KMS-11 (cell line): ENCODE data around the gene ACSF3.

Source experiments
- H2AFZ ChIP-seq: fragments of 200-600 bp; sonication (generic); 2 replicates; pipeline ENCODE4 v1.6.1; 2016; ENCODE audit warnings: antibody characterized with exemption, mixed run types, low read depth
- H3K27ac ChIP-seq: fragments of 200-600 bp; sonication (generic); 2 replicates; pipeline ENCODE4 v1.6.1; 2016; ENCODE audit warnings: mild to moderate bottlenecking, mixed run types
- H3K27me3 ChIP-seq: fragments of 200-600 bp; sonication (generic); 2 replicates; pipeline ENCODE4 v1.6.1; 2017; ENCODE audit warnings: mild to moderate bottlenecking, low read depth, mixed run types, moderate library complexity; ENCODE audit not compliant: insufficient read depth
- H3K36me3 ChIP-seq: fragments of 200-600 bp; sonication (generic); 2 replicates; pipeline ENCODE4 v1.6.1; 2017; ENCODE audit warnings: mild to moderate bottlenecking, mixed run types; ENCODE audit not compliant: insufficient read depth
- H3K4me1 ChIP-seq: fragments of 200-600 bp; sonication (generic); 2 replicates; pipeline ENCODE4 v1.6.1; 2016; ENCODE audit warnings: mild to moderate bottlenecking, low read depth, mixed run types; ENCODE audit not compliant: poor library complexity, severe bottlenecking
- H3K4me2 ChIP-seq: fragments of 200-600 bp; sonication (generic); 2 replicates; pipeline ENCODE4 v1.7.0; 2016; ENCODE audit warnings: mild to moderate bottlenecking, mixed run types
- H3K4me3 ChIP-seq: fragments of 200-600 bp; sonication (generic); IDR thresholded peaks from 2 replicates; pipeline ENCODE4 v1.6.1; 2017; ENCODE audit warnings: low read depth, low read length, mixed read lengths; ENCODE audit not compliant: insufficient read depth
- H3K79me2 ChIP-seq: fragments of 200-600 bp; sonication (generic); 2 replicates; pipeline ENCODE4 v1.6.1; 2016; ENCODE audit warnings: low read depth, mixed run types; ENCODE audit not compliant: insufficient read depth
- H3K9ac ChIP-seq: fragments of 200-600 bp; sonication (generic); 2 replicates; pipeline ENCODE4 v1.6.1; 2016; ENCODE audit warnings: mild to moderate bottlenecking, mixed run types
- H4K20me1 ChIP-seq: fragments of 200-600 bp; sonication (generic); 2 replicates; pipeline ENCODE4 v1.6.1; 2016; ENCODE audit warnings: mild to moderate bottlenecking, mixed run types; ENCODE audit not compliant: insufficient read depth
- CTCF ChIP-seq: fragments of 200-600 bp; sonication (generic); conservative IDR thresholded peaks from 2 replicates; pipeline ENCODE4 v1.6.1; 2017; ENCODE audit warnings: low read depth, mild to moderate bottlenecking, antibody characterized with exemption, low read length, moderate library complexity, mixed read lengths

ACSF3 gene

GRCh38 chr16:89114159-89114981, 20.7 kb downstream of the ACSF3 start:
- H3K4me3 ChIP-seq, result no peak overlapping the region
- no peaks in the 10 kb centered on the region for H4K20me1 ChIP-seq
- no peak for TF ChIP-seq CTCF
- no peak overlapping the region for H3K9ac ChIP-seq
- H3K4me2 ChIP-seq, result no peak overlapping the region
- H3K27ac ChIP-seq, result no peak overlapping the region
- H3K27me3 ChIP-seq, result no peaks in the 10 kb centered on the region
- H3K36me3 ChIP-seq, result no peaks in the 10 kb centered on the region
- H2AFZ ChIP-seq, result no peak overlapping the region
- no peaks in the 10 kb centered on the region for H3K4me1 ChIP-seq
- H3K79me2 ChIP-seq, result no peaks in the 10 kb centered on the region

- Histone ChIP-seq H3K79me2 (no peaks in the 10 kb centered on the region), H3K27me3 (no peaks in the 10 kb centered on the region), H3K4me1 (no peaks in the 10 kb centered on the region), H3K9ac (no peak overlapping the region), H3K4me2 (no peak overlapping the region), H4K20me1 (no peaks in the 10 kb centered on the region), H2AFZ (no peak overlapping the region), H3K4me3 (no peak overlapping the region), H3K27ac (no peak overlapping the region), H3K36me3 (no peaks in the 10 kb centered on the region)
- no peak for TF ChIP-seq CTCF
Observed at GRCh38 chr16:89115216-89115861, 21.7 kb downstream of the ACSF3 start.

GRCh38 chr16:89116341-89117226, 22.9 kb downstream of the ACSF3 start:
- Histone ChIP-seq H3K27me3 (no peaks in the 10 kb centered on the region), H2AFZ (no peak overlapping the region), H3K4me2 (no peak overlapping the region), H3K27ac (no peak overlapping the region), H3K79me2 (no peaks in the 10 kb centered on the region), H3K9ac (no peak overlapping the region), H3K4me3 (no peak overlapping the region), H4K20me1 (no peaks in the 10 kb centered on the region), H3K4me1 (no peaks in the 10 kb centered on the region), H3K36me3 (no peaks in the 10 kb centered on the region)
- TF ChIP-seq CTCF, result no peak

- H3K9ac ChIP-seq, result no peak overlapping the region
- no peak overlapping the region for H3K27ac ChIP-seq
- H3K36me3 ChIP-seq, result no peaks in the 10 kb centered on the region
- H3K4me1 ChIP-seq, result no peaks in the 10 kb centered on the region
- no peak overlapping the region for H3K4me3 ChIP-seq
- no peaks in the 10 kb centered on the region for H3K79me2 ChIP-seq
- H3K4me2 ChIP-seq, result no peak overlapping the region
- H4K20me1 ChIP-seq, result no peaks in the 10 kb centered on the region
- no peaks in the 10 kb centered on the region for H3K27me3 ChIP-seq
- no peak for TF ChIP-seq CTCF
- H2AFZ ChIP-seq, result no peak overlapping the region
Observed at GRCh38 chr16:89117227-89117974, 23.7 kb downstream of the ACSF3 start.
